GM19452 (cell line): Measurements from ENCODE around the gene PFKFB2.

Source experiments
- ATAC-seq: cut with Tn5 transposase; IDR thresholded peaks from one replicate; pipeline ENCODE4 v1.9.1; 2021; ENCODE audit not compliant: unreplicated experiment

The PFKFB2 gene

GRCh38 chr1:207052911-207053769 lies at the start of gene PFKFB2:
PFKFB2 (plus strand) TSS chr1:207053275; CDS start chr1:207054718, 1,443 bp downstream.
- peak; percentile 62 for ATAC-seq

- ATAC-seq = no peak
These were observed 47.9 kb upstream of the PFKFB2 start for GRCh38 chr1:207004931-207005830.

- no peak for ATAC-seq
These were observed 47.0 kb upstream of the PFKFB2 start for GRCh38 chr1:207006083-207006482.

GRCh38 chr1:207006914-207007313 lies 46.2 kb upstream of the PFKFB2 start:
- ATAC-seq = no peak

- ATAC-seq = no peak
These were observed 45.6 kb upstream of the PFKFB2 start for GRCh38 chr1:207007352-207008033.

- ATAC-seq = no peak
These were observed 43.8 kb upstream of the PFKFB2 start for GRCh38 chr1:207009182-207009850.

GRCh38 chr1:207009945-207010344 lies 43.1 kb upstream of the PFKFB2 start:
- ATAC-seq = no peak

GRCh38 chr1:207010726-207011125 lies 42.3 kb upstream of the PFKFB2 start:
- ATAC-seq = no peak

GRCh38 chr1:207013321-207014085 lies 39.6 kb upstream of the PFKFB2 start:
- no peak for ATAC-seq

GRCh38 chr1:207014728-207015127 lies 38.3 kb upstream of the PFKFB2 start:
- no peak for ATAC-seq

- no peak for ATAC-seq
These were observed 37.3 kb upstream of the PFKFB2 start for GRCh38 chr1:207015791-207016190.

GRCh38 chr1:207017615-207018559 lies 35.2 kb upstream of the PFKFB2 start:
- no peak for ATAC-seq

GRCh38 chr1:207018707-207019106 lies 34.4 kb upstream of the PFKFB2 start:
- no peak for ATAC-seq

GRCh38 chr1:207019161-207019560 lies 33.9 kb upstream of the PFKFB2 start:
- ATAC-seq = no peak

- ATAC-seq = no peak
These were observed 33.4 kb upstream of the PFKFB2 start for GRCh38 chr1:207019661-207020060.

- no peak for ATAC-seq
These were observed 32.9 kb upstream of the PFKFB2 start for GRCh38 chr1:207020065-207020708.

- no peak for ATAC-seq
These were observed 32.4 kb upstream of the PFKFB2 start for GRCh38 chr1:207020709-207021107.

GRCh38 chr1:207021139-207021861 lies 31.8 kb upstream of the PFKFB2 start:
- no peak for ATAC-seq
